ENCODE measurements around the gene COL21A1. TPM values are rescaled to one million over a fixed set of nuclear protein-coding genes. Genes with fewer than 3 reads are reported as not detected.

COL21A1 gene
- polyA plus RNA-seq, 1 donor: 9.9 TPM

GRCh38 chr6:56140090-56140489, 107.3 kb downstream of the COL21A1 start:
- no peak for DNase-seq

GRCh38 chr6:56115715-56116114, 131.7 kb downstream of the COL21A1 start:
- Histone ChIP-seq H3K27ac (ENCODE audit: low read length) (no peak overlapping the region), H3K9me3 (ENCODE audit: control insufficient read depth, low read depth, low read length) (no peaks in the 10 kb centered on the region), H3K4me3 (ENCODE audit: low read length) (no peak overlapping the region), H3K4me1 (ENCODE audit: control insufficient read depth, insufficient read depth, low read length) (no peaks in the 10 kb centered on the region), H3K27me3 (ENCODE audit: control insufficient read depth, insufficient read depth, low read length) (no peaks in the 10 kb centered on the region), H3K36me3 (ENCODE audit: control insufficient read depth, insufficient read depth, low read length) (no peaks in the 10 kb centered on the region)
- no peak for DNase-seq

More at GRCh38 chr6:56140090-56140489, 107.3 kb downstream of the COL21A1 start:
- Histone ChIP-seq H3K27me3 (ENCODE audit: control insufficient read depth, insufficient read depth, low read length) (no peaks in the 10 kb centered on the region), H3K36me3 (ENCODE audit: control insufficient read depth, insufficient read depth, low read length) (no peaks in the 10 kb centered on the region), H3K4me1 (ENCODE audit: control insufficient read depth, insufficient read depth, low read length) (no peaks in the 10 kb centered on the region), H3K4me3 (ENCODE audit: low read length) (no peak overlapping the region), H3K27ac (ENCODE audit: low read length) (no peak overlapping the region), H3K9me3 (ENCODE audit: control insufficient read depth, low read depth, low read length) (no peaks in the 10 kb centered on the region)

- Histone ChIP-seq H3K27ac (ENCODE audit: low read length) (no peak overlapping the region), H3K9me3 (ENCODE audit: control insufficient read depth, low read depth, low read length) (no peaks in the 10 kb centered on the region), H3K36me3 (ENCODE audit: control insufficient read depth, insufficient read depth, low read length) (no peaks in the 10 kb centered on the region), H3K4me1 (ENCODE audit: control insufficient read depth, insufficient read depth, low read length) (no peaks in the 10 kb centered on the region), H3K4me3 (ENCODE audit: low read length) (no peak overlapping the region), H3K27me3 (ENCODE audit: control insufficient read depth, insufficient read depth, low read length) (no peaks in the 10 kb centered on the region)
- DNase-seq: no peak
Observed at GRCh38 chr6:56109149-56109548, 138.2 kb downstream of the COL21A1 start.

- H3K27me3 ChIP-seq (ENCODE audit: control insufficient read depth, insufficient read depth, low read length): no peaks in the 10 kb centered on the region
- no peak for DNase-seq
- H3K4me3 ChIP-seq (ENCODE audit: low read length): no peak overlapping the region
- H3K9me3 ChIP-seq (ENCODE audit: control insufficient read depth, low read depth, low read length): no peaks in the 10 kb centered on the region
- H3K36me3 ChIP-seq (ENCODE audit: control insufficient read depth, insufficient read depth, low read length): no peaks in the 10 kb centered on the region
- H3K4me1 ChIP-seq (ENCODE audit: control insufficient read depth, insufficient read depth, low read length): no peaks in the 10 kb centered on the region
- H3K27ac ChIP-seq (ENCODE audit: low read length): no peak overlapping the region
- WGBS (ENCODE audit: insufficient coverage, low lambda C conversion rate): no CpG with 5 or more reads among the region's 1 CpG
Observed at GRCh38 chr6:56106231-56106630, 141.1 kb downstream of the COL21A1 start.

- Histone ChIP-seq H3K36me3 (ENCODE audit: control insufficient read depth, insufficient read depth, low read length) (no peaks in the 10 kb centered on the region), H3K27ac (ENCODE audit: low read length) (no peak overlapping the region), H3K27me3 (ENCODE audit: control insufficient read depth, insufficient read depth, low read length) (no peaks in the 10 kb centered on the region), H3K4me1 (ENCODE audit: control insufficient read depth, insufficient read depth, low read length) (no peaks in the 10 kb centered on the region), H3K9me3 (ENCODE audit: control insufficient read depth, low read depth, low read length) (no peaks in the 10 kb centered on the region), H3K4me3 (ENCODE audit: low read length) (no peak overlapping the region)
- DNase-seq: no peak
- WGBS (ENCODE audit: insufficient coverage, low lambda C conversion rate): 95% methylated on average over 2 of the region's 2 CpGs
Observed at GRCh38 chr6:56104591-56104990, 142.8 kb downstream of the COL21A1 start.

- WGBS (ENCODE audit: insufficient coverage, low lambda C conversion rate): no CpG with 5 or more reads among the region's 1 CpG
- H3K36me3 ChIP-seq (ENCODE audit: control insufficient read depth, insufficient read depth, low read length): no peaks in the 10 kb centered on the region
- H3K9me3 ChIP-seq (ENCODE audit: control insufficient read depth, low read depth, low read length): no peaks in the 10 kb centered on the region
- DNase-seq: no peak
- no peak overlapping the region for H3K27ac ChIP-seq (ENCODE audit: low read length)
- no peaks in the 10 kb centered on the region for H3K27me3 ChIP-seq (ENCODE audit: control insufficient read depth, insufficient read depth, low read length)
- H3K4me1 ChIP-seq (ENCODE audit: control insufficient read depth, insufficient read depth, low read length): no peaks in the 10 kb centered on the region
- H3K4me3 ChIP-seq (ENCODE audit: low read length): no peak overlapping the region
Observed at GRCh38 chr6:56102216-56102615, 145.2 kb downstream of the COL21A1 start.

GRCh38 chr6:56101141-56101553, 146.2 kb downstream of the COL21A1 start:
- Histone ChIP-seq H3K27me3 (ENCODE audit: control insufficient read depth, insufficient read depth, low read length) (no peaks in the 10 kb centered on the region), H3K4me3 (ENCODE audit: low read length) (no peak overlapping the region), H3K9me3 (ENCODE audit: control insufficient read depth, low read depth, low read length) (no peaks in the 10 kb centered on the region), H3K4me1 (ENCODE audit: control insufficient read depth, insufficient read depth, low read length) (no peaks in the 10 kb centered on the region), H3K27ac (ENCODE audit: low read length) (no peak overlapping the region), H3K36me3 (ENCODE audit: control insufficient read depth, insufficient read depth, low read length) (no peaks in the 10 kb centered on the region)
- DNase-seq: no peak
- 79% methylated on average over 2 of the region's 4 CpGs for WGBS (ENCODE audit: insufficient coverage, low lambda C conversion rate)

- Histone ChIP-seq H3K4me1 (ENCODE audit: control insufficient read depth, insufficient read depth, low read length) (no peaks in the 10 kb centered on the region), H3K36me3 (ENCODE audit: control insufficient read depth, insufficient read depth, low read length) (no peaks in the 10 kb centered on the region), H3K27ac (ENCODE audit: low read length) (no peak overlapping the region), H3K9me3 (ENCODE audit: control insufficient read depth, low read depth, low read length) (no peaks in the 10 kb centered on the region), H3K4me3 (ENCODE audit: low read length) (no peak overlapping the region), H3K27me3 (ENCODE audit: control insufficient read depth, insufficient read depth, low read length) (no peaks in the 10 kb centered on the region)
- no CpG with 5 or more reads among the region's 2 CpGs for WGBS (ENCODE audit: insufficient coverage, low lambda C conversion rate)
- no peak for DNase-seq
Observed at GRCh38 chr6:56096946-56097621, 150.3 kb downstream of the COL21A1 start.

GRCh38 chr6:56096541-56096940, 150.8 kb downstream of the COL21A1 start:
- H3K27me3 ChIP-seq (ENCODE audit: control insufficient read depth, insufficient read depth, low read length): no peaks in the 10 kb centered on the region
- no peak overlapping the region for H3K27ac ChIP-seq (ENCODE audit: low read length)
- no peak overlapping the region for H3K4me3 ChIP-seq (ENCODE audit: low read length)
- H3K9me3 ChIP-seq (ENCODE audit: control insufficient read depth, low read depth, low read length): no peaks in the 10 kb centered on the region
- no peaks in the 10 kb centered on the region for H3K4me1 ChIP-seq (ENCODE audit: control insufficient read depth, insufficient read depth, low read length)
- no peaks in the 10 kb centered on the region for H3K36me3 ChIP-seq (ENCODE audit: control insufficient read depth, insufficient read depth, low read length)
- no peak for DNase-seq

- Histone ChIP-seq H3K27ac (ENCODE audit: low read length) (no peak overlapping the region), H3K36me3 (ENCODE audit: control insufficient read depth, insufficient read depth, low read length) (no peaks in the 10 kb centered on the region), H3K27me3 (ENCODE audit: control insufficient read depth, insufficient read depth, low read length) (no peaks in the 10 kb centered on the region), H3K4me3 (ENCODE audit: low read length) (no peak overlapping the region), H3K4me1 (ENCODE audit: control insufficient read depth, insufficient read depth, low read length) (no peaks in the 10 kb centered on the region), H3K9me3 (ENCODE audit: control insufficient read depth, low read depth, low read length) (no peaks in the 10 kb centered on the region)
- 67% methylated on average over 1 of the region's 1 CpG for WGBS (ENCODE audit: insufficient coverage, low lambda C conversion rate)
- DNase-seq: no peak
Observed at GRCh38 chr6:56093776-56094175, 153.6 kb downstream of the COL21A1 start.

- H3K27ac ChIP-seq (ENCODE audit: low read length): no peak overlapping the region
Observed at GRCh38 chr6:56091159-56091869, 156.1 kb downstream of the COL21A1 start.

More at GRCh38 chr6:56091159-56091869, 156.1 kb downstream of the COL21A1 start:
- no peaks in the 10 kb centered on the region for H3K27me3 ChIP-seq (ENCODE audit: control insufficient read depth, insufficient read depth, low read length)
- no peaks in the 10 kb centered on the region for H3K36me3 ChIP-seq (ENCODE audit: control insufficient read depth, insufficient read depth, low read length)
- no peak for DNase-seq
- no peaks in the 10 kb centered on the region for H3K4me1 ChIP-seq (ENCODE audit: control insufficient read depth, insufficient read depth, low read length)
- H3K9me3 ChIP-seq (ENCODE audit: control insufficient read depth, low read depth, low read length): no peaks in the 10 kb centered on the region
- 80% methylated on average over 1 of the region's 3 CpGs for WGBS (ENCODE audit: insufficient coverage, low lambda C conversion rate)
- H3K4me3 ChIP-seq (ENCODE audit: low read length): no peak overlapping the region
